Measurements from ENCODE around the gene C15orf61. TPM values are rescaled to one million over a fixed set of nuclear protein-coding genes. Genes with fewer than 3 reads are reported as not detected.

C15orf61 gene
- polyA plus RNA-seq, 2 of the 4 experiments (the other 2 are of a cell fraction), result 3.6 to 5.9 TPM

- TF ChIP-seq HMGXB4 (CRISPR knock-in tag; IDR thresholded peaks at IDR 0.05; ENCODE audit: borderline replicate concordance), result no peak
- no peak for TF ChIP-seq ATOH8 (CRISPR knock-in tag; IDR thresholded peaks at IDR 0.05; ENCODE audit: low read depth)
- no peak for TF ChIP-seq EHF (CRISPR knock-in tag; IDR thresholded peaks at IDR 0.05)
- TF ChIP-seq EHMT2 (IDR thresholded peaks at IDR 0.05; ENCODE audit: low read depth), result no peak
- no peak for TF ChIP-seq RFX5 (IDR thresholded peaks at IDR 0.05)
- no peak for TF ChIP-seq CTCF (IDR thresholded peaks at IDR 0.05)
- no peak for TF ChIP-seq MAZ (IDR thresholded peaks at IDR 0.05; ENCODE audit: borderline replicate concordance, low read depth, low read length)
- no peak for TF ChIP-seq PHF8 (IDR thresholded peaks at IDR 0.05; ENCODE audit: borderline replicate concordance, low read depth)
Measured at GRCh38 chr15:67559158-67559557, 38.2 kb downstream of the C15orf61 start (continued).

GRCh38 chr15:67559576-67559975 is 38.6 kb downstream of the C15orf61 start:
- ChIA-PET CTCF (interaction anchor here (0.8 kb wide), 1 partner anchor 17 kb away, joined by 3 read pairs; the partner anchor contains the start of gene MAP2K5), POLR2A (no interaction called here)
- no peaks in the 10 kb centered on the region for H3K4me1 ChIP-seq
- H3K4me2 ChIP-seq, result no peak overlapping the region
- 0 out of 3 replicates have a peak, but pooled peaks cover 5% of the 10 kb centered on the region for H3K9me3 ChIP-seq
- DNase-seq (ENCODE audit: low read depth in 1 of 2, low spot score in 1 of 2) (no peak), FAIRE-seq (peak; percentile 7), ATAC-seq (no peak)
- no peak for TF ChIP-seq ELK1 (IDR thresholded peaks at IDR 0.05; ENCODE audit: low read depth, low read length)
- TF ChIP-seq HMGXB4 (CRISPR knock-in tag; IDR thresholded peaks at IDR 0.05; ENCODE audit: borderline replicate concordance), result no peak
- TF ChIP-seq MAFK (IDR thresholded peaks at IDR 0.05; ENCODE audit: partially characterized antibody), result no peak
- no peak for TF ChIP-seq ZFP36 (IDR thresholded peaks at IDR 0.05; ENCODE audit: borderline replicate concordance, partially characterized antibody)
- TF ChIP-seq CBX2 (IDR thresholded peaks at IDR 0.05; ENCODE audit: borderline replicate concordance, low read depth), result no peak
- no peak for TF ChIP-seq NR3C1 (IDR thresholded peaks at IDR 0.05)
- TF ChIP-seq BHLHE40 (IDR thresholded peaks at IDR 0.05; ENCODE audit: low read depth, low read length), result no peak
- no peak for TF ChIP-seq FOSB (CRISPR knock-in tag; IDR thresholded peaks at IDR 0.05)
- TF ChIP-seq RFX5 (IDR thresholded peaks at IDR 0.05), result no peak
- TF ChIP-seq HES2 (IDR thresholded peaks at IDR 0.05), result no peak
- no peak overlapping the region for H3K27ac ChIP-seq
- H3K4me3 ChIP-seq, result no peak overlapping the region
- 96% methylated on average over 2 of the region's 2 CpGs for WGBS (ENCODE audit: missing lambda C conversion rate)
